GM21528 (cell line): ENCODE data around the gene SMPD4.
A peak's percentile ranks its signal among the peaks of the same experiment; 100 is the strongest.
"Not testable (repeated sequence)": the region's sequence is repeated elsewhere in the genome, so short reads cannot be mapped to it uniquely, and the experiment has no call there.

Source experiments
- ATAC-seq: cut with Tn5 transposase; IDR thresholded peaks from one replicate; pipeline ENCODE4 v1.9.1; 2021; ENCODE audit warnings: mild to moderate bottlenecking, moderate library complexity; ENCODE audit not compliant: unreplicated experiment, low FRiP score

The SMPD4 gene, protein sequence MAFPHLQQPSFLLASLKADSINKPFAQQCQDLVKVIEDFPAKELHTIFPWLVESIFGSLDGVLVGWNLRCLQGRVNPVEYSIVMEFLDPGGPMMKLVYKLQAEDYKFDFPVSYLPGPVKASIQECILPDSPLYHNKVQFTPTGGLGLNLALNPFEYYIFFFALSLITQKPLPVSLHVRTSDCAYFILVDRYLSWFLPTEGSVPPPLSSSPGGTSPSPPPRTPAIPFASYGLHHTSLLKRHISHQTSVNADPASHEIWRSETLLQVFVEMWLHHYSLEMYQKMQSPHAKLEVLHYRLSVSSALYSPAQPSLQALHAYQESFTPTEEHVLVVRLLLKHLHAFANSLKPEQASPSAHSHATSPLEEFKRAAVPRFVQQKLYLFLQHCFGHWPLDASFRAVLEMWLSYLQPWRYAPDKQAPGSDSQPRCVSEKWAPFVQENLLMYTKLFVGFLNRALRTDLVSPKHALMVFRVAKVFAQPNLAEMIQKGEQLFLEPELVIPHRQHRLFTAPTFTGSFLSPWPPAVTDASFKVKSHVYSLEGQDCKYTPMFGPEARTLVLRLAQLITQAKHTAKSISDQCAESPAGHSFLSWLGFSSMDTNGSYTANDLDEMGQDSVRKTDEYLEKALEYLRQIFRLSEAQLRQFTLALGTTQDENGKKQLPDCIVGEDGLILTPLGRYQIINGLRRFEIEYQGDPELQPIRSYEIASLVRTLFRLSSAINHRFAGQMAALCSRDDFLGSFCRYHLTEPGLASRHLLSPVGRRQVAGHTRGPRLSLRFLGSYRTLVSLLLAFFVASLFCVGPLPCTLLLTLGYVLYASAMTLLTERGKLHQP

DNA sequence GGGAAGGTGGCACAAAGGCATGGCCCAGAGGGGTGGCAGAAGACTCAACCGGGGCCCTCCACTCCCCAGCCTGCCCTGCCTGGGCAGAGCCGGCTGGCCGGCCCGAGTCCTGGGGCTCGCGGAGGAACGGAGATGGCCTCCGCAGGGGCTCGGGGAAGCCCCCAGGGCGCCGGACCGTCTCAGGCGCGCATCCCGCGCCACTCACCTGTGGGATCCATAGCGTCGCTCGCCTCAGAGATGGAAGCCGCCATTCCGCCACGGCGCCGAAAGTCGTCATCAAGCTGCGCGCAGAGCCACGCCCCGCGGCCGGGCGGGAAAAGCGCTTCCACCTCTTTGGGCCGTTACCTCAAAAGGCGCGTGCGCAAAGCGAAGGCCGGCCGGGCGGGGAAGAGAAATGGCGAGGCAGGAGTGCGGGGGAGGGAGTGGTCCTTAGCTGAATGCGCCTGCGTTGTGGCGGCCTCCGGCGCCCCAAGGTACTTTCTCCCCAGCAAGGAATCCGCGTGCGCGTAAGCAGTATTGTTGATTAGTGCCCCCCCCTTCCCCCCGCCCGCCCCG, at the start of gene SMPD4:
Gene SMPD4, minus strand, starts transcription at position 278 of the 555 bp plus-strand sequence. CDS start 5,010 bp downstream, outside the sequence.
- ATAC-seq: peak; percentile 56

DNA sequence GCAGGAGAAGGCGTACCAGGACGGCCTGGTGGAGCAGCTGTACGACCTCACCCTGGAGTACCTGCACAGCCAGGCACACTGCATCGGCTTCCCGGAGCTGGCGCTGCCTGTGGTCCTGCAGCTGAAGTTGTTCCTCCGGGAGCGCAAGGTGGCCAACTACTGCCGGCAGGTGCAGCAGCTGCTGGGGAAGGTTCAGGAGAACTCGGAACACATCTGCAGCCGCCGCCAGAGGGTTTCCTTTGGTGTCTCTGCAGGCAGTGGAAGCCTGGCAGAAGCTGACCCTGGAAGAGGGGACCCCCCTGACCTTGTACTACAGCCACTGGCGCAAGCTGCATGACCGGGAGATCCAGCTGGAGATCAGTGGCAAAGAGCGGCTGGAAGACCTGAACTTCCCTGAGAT, 49.5 kb upstream of the SMPD4 start:
- ATAC-seq: not testable (repeated sequence)

DNA sequence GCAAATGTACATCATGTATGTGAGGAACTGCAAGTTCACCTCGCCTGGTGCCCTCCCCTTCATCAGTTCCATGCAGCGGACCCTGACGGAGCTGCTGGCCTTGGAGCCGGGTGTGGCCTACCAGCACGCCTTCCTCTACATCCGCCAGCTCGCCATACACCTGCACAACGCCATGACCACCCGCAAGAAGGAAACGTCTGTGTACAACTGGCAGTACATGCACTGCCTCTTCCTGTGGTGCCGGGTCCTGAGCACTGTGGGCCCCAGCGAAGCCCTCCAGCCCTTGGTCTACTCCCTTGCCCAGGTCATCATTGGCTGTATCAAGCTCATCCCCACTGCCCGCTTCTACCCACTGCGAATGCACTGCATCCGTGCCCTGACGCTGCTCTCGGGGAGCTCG, 49.0 kb upstream of the SMPD4 start:
- ATAC-seq: not testable (repeated sequence)

DNA sequence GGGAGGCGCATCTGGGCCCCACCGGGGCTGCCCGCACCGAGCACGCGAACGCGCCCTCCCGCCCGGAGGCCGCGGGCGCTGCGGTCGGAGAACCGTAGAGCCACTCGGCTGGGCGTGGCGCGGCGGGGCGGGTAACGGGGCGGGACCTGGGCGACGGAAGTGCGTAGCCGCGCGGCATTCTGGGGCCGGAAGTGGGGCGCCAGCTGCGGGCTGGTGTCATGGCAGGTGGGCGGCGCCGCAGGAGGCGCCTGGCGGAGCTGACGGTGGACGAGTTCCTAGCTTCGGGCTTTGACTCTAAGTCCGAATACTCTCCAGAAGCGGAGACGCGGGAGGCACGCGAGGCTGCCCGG, 47.7 kb upstream of the SMPD4 start:
- not testable (repeated sequence) for ATAC-seq

DNA sequence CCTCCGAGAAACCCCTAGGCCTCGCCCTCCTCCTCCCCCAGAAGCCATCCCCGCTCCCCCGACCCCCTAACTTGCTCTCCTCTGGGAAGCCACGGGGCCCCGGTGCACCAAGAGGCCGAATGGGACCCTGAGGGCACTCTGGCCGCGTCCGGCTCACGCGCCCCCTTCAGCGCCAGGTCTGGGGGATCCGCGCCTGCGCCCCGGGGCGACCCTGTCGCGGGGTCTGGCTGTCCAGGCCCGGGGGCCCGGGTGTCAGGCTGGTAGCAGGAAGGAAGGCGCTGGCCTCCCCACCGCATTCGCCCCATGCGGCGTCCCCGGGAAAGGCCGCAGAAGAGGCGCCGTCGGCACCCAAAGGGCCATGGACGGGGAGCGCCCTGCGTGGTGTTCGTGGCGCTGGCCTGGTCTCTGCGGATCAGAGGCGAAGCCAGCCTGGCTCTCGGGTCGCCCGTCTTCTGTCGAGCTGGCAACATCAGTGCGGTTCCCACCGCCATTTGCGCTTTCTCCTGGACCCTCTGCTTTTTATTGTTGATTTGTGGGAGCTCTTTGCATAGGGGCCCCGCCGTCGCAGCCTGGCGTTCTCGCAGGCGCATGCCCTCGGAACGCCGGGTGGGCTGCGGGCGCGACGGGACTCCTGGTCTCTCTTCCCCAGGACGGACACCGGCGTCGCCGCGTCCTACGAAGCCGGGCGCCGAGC, 47.2 kb upstream of the SMPD4 start:
- ATAC-seq: not testable (repeated sequence)

DNA sequence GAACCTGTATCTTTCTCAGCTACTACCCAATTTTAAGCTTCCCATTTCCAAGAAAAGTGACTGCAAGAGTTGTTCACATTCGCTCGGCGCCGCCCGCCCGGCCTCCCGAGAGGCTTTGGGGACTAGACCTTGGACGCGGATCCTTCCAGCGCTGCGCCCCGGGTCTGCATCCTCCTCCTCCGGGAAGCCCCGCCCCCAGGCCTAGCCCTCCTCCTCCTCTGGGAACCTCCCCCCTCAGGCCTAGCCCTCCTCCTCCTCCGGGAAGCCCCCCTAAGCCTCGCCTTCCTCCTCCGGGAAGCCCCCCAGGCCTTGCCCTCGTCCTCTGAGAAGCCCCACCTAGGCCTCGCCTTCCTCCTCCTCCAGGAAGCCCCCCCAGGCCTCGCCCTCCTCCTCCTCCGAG, 46.6 kb upstream of the SMPD4 start:
- not testable (repeated sequence) for ATAC-seq

DNA sequence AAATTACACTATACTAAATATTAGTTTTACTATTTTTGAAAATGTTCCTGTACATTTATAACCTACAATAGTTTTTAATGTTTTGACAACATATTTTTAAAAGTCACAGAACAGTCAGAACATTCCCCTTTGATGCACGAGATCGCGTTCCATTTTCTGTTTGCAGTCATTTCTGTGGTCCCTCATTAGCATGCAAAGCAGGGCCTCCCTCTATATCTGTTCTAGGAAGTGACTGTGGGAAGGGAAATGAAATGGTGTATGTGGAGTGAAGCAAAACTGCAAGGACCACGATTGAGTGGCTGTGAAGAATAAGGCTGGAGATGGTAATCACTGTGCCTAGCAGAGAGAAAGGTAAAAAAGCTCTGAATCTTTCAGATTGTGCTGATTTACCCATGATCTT, 41.1 kb upstream of the SMPD4 start:
- peak; percentile 92 for ATAC-seq

DNA sequence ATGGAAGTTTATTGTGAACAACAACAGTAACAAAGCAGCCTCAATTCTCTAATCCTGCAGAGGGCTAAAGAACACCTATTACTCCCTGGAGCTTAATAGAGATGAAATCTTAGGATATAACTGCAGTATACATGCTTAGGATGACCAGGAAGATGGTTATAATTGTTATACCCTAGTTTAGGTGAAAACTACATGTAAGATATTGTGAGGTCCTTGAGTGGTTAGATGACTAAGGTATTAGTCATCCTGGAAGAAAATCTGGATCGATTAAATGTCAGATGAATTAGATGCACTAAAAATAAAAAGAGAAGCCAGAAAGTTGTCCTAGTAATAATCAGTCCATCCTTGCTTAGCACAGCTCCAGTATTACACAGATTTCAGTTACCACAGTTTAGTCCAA, 39.1 kb upstream of the SMPD4 start:
- not testable (repeated sequence) for ATAC-seq

DNA sequence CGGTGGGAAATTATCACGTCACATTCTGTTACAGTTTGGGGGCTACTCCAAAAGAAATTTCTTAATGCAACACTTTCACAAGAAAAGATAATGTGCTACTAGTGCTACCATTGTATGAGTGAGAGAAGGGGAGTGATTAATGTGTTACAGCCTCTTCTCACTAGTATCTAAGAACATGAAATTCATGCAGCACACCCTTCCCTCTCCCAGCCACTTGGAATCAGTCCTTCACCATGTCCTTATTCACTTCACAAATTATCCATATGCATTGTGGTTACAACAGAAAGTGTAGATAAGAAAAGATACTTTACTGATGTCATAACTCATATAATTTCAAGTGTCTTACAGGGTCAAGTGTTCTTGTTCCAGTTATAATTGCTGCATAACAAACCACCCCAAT, 37.7 kb upstream of the SMPD4 start:
- ATAC-seq: not testable (repeated sequence)

DNA sequence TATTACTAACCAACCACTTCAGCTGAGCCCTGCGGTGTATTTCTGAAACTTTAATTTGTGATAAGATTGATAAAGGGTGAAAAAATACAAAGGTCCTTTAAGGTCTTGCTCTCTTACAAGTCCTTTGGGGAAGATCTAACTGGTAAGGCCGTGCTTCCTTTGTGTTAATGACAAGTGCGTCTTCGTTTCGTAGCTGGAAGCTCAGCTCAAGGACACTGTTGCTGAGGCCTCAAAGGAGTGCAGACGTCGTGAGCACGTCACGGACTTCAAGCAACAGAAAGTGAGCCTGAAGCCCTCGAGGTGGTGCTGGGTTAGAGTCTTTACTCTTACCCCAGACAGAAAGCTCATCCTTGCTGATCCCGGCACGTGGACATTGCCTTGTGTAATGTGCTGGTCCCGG, 25.6 kb upstream of the SMPD4 start:
- not testable (repeated sequence) for ATAC-seq

DNA sequence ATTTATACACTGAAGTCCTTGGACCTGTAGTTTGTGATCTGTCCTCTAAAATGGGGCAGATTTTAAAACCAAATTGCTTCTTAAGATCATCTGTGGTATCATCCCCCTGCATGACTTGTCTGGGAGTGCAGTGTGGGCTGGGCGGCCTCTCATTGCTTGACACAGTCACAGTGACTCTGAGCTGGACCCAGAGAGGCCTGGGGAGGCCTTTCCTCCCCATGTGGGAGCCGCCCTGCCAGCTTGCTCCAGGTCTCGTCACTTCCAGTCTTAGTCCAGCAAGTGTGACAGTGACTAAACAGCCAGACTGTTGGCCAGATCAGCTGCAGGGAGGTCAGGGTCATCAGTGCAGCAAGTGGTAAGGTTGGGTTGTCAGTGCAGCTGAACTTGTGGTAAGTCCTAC, 21.7 kb upstream of the SMPD4 start:
- ATAC-seq: not testable (repeated sequence)

DNA sequence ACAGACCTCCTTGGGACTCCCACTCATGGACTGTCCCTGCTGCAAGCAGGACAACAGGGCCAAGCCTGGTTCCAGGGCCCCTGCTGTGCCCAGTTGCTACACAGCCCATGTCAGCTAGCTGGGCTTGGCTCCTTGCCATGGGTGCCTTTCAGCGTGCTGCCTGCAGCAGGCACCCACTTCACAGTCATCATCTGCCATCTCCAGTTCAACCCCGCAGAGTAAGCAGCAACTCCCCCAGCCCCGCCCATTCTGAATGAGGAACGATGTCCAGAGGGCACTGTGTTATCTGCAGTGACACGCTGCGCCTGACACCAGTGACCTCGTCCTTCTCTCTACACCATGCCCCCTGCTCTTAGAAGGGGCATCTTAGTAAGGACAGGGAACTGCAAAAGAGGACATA, 21.1 kb upstream of the SMPD4 start:
- ATAC-seq: not testable (repeated sequence)

DNA sequence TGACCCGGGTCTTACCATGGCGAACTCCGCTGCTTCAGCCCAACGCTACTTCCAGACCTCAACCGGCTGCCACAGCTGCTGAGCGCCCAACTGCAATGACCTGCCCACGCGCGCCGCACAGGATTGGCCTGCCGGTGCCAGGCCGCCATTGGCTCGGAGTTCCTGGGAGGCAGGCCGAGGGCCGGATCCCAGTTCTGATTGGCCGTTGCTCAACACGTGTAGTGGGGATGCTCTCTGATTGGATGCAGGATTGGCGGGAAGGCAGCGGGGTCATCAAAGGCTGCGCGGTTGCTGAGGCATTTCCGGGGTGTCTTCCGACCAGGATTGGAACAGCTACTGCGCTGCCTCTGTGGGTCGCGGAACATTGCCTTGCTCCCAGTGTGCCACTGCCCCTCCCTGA, 16.9 kb upstream of the SMPD4 start, which contains the start of gene TUBA3E:
Gene TUBA3E, minus strand, starts transcription at position 97 of the 400 bp plus-strand sequence. Its CDS starts 79 bp downstream, at position 18.
- ATAC-seq: no peak

DNA sequence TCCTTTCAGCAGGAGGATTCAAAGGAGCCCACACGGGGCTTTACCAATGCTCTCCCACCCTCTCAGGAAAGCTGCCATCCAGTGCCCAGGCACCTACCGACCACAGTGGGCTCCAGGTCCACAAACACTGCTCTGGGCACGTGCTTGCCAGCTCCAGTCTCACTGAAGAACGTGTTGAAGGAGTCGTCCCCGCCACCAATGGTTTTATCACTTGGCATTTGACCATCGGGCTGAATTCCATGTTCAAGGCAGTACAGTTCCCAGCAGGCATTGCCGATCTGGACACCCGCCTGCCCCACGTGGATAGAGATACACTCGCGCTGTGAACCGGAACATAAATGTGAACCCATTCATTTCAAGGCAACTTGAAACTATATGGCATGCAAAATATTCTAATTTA, 14.7 kb upstream of the SMPD4 start:
- not testable (repeated sequence) for ATAC-seq

DNA sequence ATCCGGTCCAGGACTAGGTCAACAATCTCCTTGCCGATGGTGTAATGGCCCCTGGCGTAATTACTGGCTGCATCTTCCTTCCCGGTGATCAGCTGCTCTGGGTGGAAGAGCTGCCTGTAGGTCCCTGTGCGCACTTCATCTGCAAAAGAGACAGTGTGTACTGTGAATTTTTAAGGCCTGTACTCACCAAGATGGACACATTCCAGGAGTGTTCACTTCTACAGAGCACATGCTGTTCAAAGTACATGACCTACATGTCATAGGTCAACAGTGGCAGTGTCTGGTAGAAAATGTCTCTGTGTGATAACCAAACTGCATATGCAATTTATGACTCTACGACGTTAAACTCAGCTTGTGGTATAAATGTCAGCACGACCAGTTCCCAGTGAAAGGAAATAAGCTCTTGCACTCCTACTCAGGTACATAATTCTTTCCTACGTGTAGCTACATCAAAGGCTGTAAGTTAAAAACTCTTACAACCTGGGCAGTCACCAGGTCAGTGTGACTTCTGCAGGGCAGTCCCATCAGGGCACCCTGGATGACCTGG, 13.8 kb upstream of the SMPD4 start:
- ATAC-seq: not testable (repeated sequence)

DNA sequence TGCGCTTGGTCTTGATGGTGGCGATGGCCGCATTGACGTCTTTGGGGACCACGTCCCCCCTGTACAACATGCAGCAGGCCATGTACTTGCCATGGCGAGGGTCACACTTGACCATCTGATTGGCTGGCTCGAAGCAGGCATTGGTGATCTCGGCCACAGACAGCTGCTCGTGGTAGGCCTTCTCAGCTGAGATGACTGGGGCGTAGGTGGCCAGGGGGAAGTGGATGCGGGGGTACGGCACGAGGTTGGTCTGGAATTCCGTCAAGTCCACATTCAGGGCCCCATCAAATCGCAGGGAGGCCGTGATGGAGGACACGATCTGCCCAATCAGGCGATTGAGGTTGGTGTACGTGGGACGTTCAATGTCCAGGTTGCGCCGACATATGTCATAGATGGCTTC, 12.4 kb upstream of the SMPD4 start:
- not testable (repeated sequence) for ATAC-seq

DNA sequence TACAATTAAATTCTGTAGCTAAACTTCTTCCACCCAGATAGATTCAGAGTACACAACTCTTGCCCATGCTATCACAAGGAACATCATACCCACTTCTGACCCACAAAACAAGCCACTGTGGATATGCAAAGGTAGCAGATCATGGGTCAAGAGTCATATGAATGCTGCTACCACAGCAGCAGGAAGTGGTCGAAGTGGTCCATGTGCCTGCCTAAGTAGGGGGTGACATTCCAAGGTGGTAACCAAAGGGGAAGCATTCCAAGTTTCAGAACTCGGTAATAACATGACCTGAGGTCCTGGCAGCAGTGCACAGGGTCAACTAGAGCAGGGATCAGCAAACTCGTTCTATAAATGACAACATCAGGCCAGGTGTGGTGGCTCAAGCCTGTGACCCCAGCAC, 11.0 kb upstream of the SMPD4 start:
- ATAC-seq: not testable (repeated sequence)

DNA sequence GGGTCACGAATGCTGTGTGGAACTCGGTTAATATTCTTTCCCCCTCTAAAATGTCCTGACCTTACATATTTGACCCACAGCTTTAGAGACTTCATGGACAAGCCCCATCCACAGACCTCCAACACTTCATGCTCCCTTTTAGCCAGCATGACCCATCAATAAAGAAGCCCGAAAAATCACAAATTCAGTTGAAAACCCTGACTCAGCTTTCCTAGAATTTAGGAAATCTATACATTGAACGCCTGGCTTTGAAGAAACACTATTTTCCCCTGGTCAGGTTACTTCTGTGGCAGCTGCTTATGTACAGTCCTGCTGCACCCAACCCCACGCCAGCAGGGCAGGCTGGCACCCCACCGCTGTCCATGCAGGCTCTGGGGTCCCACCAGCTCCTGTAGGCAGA, 9.9 kb upstream of the SMPD4 start:
- not testable (repeated sequence) for ATAC-seq

DNA sequence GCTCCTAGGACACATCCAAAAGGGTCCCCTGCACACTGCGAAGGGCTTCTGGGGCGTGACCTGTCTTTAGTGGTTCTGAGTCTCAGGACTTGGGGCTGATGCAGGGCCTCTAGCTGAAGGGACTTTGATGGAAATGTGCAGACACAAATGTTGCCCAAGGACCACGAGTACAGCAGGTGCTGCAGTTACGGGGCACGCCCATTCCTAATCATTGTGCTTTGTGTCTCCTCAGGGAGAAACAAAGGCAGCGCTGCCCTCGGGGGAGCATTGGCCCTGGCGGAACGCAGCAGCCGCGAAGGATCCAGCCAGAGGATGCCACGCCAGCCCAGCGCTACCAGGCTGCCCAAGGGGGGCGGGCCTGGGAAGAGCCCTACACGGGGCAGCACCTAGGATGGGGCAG, 8.8 kb upstream of the SMPD4 start:
- ATAC-seq: no peak

DNA sequence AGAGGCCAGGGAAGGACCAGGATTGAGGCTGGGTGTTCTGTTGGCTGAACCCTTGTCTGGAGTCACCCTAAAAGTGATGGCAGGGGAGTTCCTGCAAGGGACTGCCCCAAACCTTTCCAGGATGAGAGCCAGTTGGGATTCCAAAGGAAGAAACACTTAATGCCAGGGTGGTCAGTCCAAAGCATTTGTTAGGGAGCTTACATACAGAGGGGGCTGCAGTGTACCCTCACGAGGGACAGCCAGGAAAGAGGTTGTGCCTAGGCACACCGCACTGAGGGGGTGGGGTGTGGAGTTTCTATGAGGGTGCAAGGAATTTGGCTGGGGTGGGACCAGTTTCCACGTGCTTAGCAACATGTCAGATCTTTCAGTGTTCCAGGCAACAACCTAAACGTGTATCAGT, 7.6 kb upstream of the SMPD4 start:
- ATAC-seq: not testable (repeated sequence)
